ENCODE results near the gene FNDC10. TPM values are rescaled to one million over a fixed set of nuclear protein-coding genes. Genes with fewer than 3 reads are reported as not detected.
"Not testable (repeated sequence)": the region's sequence is repeated elsewhere in the genome, so short reads cannot be mapped to it uniquely, and the experiment has no call there.

FNDC10 gene
- total RNA-seq, 1 experiment from 2014 or later: 15.2 TPM

DNA sequence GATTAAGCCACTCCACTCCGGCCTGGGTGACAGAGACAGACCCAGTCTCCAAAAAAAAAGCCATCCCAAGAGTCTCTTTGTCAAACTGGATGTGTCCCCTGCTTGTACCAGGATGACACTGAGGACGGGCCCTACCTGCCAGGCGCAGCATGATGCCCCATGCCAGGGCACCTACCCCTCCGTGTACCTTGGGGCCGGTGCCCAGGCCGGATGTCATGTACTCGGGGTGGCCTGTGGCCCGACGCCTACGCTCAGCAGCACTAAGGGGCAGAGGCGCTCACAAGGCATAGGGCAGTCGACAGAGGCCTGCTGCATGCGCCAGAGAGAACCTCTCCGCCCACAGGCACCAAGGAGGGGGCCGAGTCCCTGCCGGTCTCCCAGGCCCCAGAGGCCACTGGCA, 39.4 kb upstream of the FNDC10 start:
- H4K20me1 ChIP-seq (ENCODE audit: control insufficient read depth, insufficient read depth, insufficient read length); H3K4ac ChIP-seq (ENCODE audit: low read depth, low read length); H2BK120ac ChIP-seq (ENCODE audit: low read depth, low read length, poor library complexity, severe bottlenecking); H3K23me2 ChIP-seq (ENCODE audit: insufficient read length, low read depth, low read length, poor library complexity, severe bottlenecking); H3K79me1 ChIP-seq (ENCODE audit: insufficient read depth, low read depth, low read length, poor library complexity, severe bottlenecking); H3K27me3 ChIP-seq (ENCODE audit: insufficient read depth, low read length); H2BK15ac ChIP-seq (ENCODE audit: low read depth, low read length); H3K4me3 Mint-ChIP-seq; H3K27ac ChIP-seq (ENCODE audit: insufficient read length, low read depth, low read length); H2BK5ac ChIP-seq (ENCODE audit: insufficient read length, low read length); H3K9ac ChIP-seq (ENCODE audit: extremely low read depth, insufficient read length, low read length); H3K4me1 ChIP-seq (ENCODE audit: insufficient read depth, low read length); H3K27ac Mint-ChIP-seq; H3K4me1 Mint-ChIP-seq; H3K56ac ChIP-seq (ENCODE audit: insufficient read length, low read depth, low read length); H3K9me3 Mint-ChIP-seq; H2AK5ac ChIP-seq (ENCODE audit: insufficient read length, low read length); H2BK12ac ChIP-seq (ENCODE audit: insufficient read length, low read depth, low read length); H2AFZ ChIP-seq (ENCODE audit: low read length); H4K8ac ChIP-seq (replicated peaks; ENCODE audit: insufficient read length, low read depth, low read length); H3K27me3 Mint-ChIP-seq (ENCODE audit: low read depth); H3K14ac ChIP-seq (ENCODE audit: insufficient read depth, low read length); H3K79me2 ChIP-seq (ENCODE audit: insufficient read depth, low read length); H3K23ac ChIP-seq (ENCODE audit: insufficient read length, low read depth, low read length); H3T11ph ChIP-seq (ENCODE audit: low read length); H3K18ac ChIP-seq (ENCODE audit: insufficient read length, low read depth, low read length); H3K9me3 ChIP-seq (ENCODE audit: control insufficient read depth, low read depth, low read length); H3K4me2 ChIP-seq (ENCODE audit: insufficient read depth, insufficient read length, low read length); DNase-seq; H4K91ac ChIP-seq (ENCODE audit: insufficient read length, low read depth, low read length); H2BK20ac ChIP-seq (ENCODE audit: low read depth, low read length, poor library complexity, severe bottlenecking); H4K5ac ChIP-seq (ENCODE audit: insufficient read length, low read depth, low read length): not testable (repeated sequence)
- WGBS (ENCODE audit: extremely low coverage, insufficient read length, low lambda C conversion rate): no CpG with 5 or more reads among the region's 16 CpGs
- H3K36me3 Mint-ChIP-seq (ENCODE audit: insufficient read depth in 1 of 3, low read depth in 3 of 3): peaks cover 5 to 12% (median 9%) of the 10 kb centered on the region in 3 experiments; a peak in 5 of 7 replicates

DNA sequence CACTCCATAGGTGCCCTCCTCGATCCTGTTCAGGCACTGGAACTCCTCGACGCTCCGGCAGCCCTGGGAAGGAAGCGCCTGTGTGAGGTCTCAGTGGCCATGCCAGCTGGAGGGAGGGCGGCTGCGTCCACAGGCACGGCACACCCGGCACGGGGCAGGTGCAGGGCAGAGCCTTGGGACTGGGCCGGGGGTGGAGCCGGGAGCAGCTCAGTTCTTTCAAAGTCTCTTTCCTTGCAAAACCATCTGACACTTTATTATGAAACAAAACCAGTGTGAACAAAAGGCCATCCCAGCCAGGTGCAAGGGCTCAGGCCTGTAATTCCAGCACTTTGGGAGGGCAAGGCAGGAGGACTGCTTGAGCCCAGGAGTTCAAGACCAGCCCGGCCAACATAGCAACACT, 38.6 kb upstream of the FNDC10 start:
- H3K23ac ChIP-seq (ENCODE audit: insufficient read length, low read depth, low read length); H2BK5ac ChIP-seq (ENCODE audit: insufficient read length, low read length); H2AK5ac ChIP-seq (ENCODE audit: insufficient read length, low read length); H4K91ac ChIP-seq (ENCODE audit: insufficient read length, low read depth, low read length); H3K27ac Mint-ChIP-seq; H3K4me1 ChIP-seq (ENCODE audit: insufficient read depth, low read length); H3K4me2 ChIP-seq (ENCODE audit: insufficient read depth, insufficient read length, low read length); H3K27me3 ChIP-seq (ENCODE audit: insufficient read depth, low read length); H3K9ac ChIP-seq (ENCODE audit: extremely low read depth, insufficient read length, low read length); H2BK12ac ChIP-seq (ENCODE audit: insufficient read length, low read depth, low read length); H3K9me3 ChIP-seq (ENCODE audit: control insufficient read depth, low read depth, low read length); H4K8ac ChIP-seq (replicated peaks; ENCODE audit: insufficient read length, low read depth, low read length); H2BK120ac ChIP-seq (ENCODE audit: low read depth, low read length, poor library complexity, severe bottlenecking); H2BK20ac ChIP-seq (ENCODE audit: low read depth, low read length, poor library complexity, severe bottlenecking); H3T11ph ChIP-seq (ENCODE audit: low read length); H4K20me1 ChIP-seq (ENCODE audit: control insufficient read depth, insufficient read depth, insufficient read length); H3K9me3 Mint-ChIP-seq; H2BK15ac ChIP-seq (ENCODE audit: low read depth, low read length); H2AFZ ChIP-seq (ENCODE audit: low read length); H3K18ac ChIP-seq (ENCODE audit: insufficient read length, low read depth, low read length); H4K5ac ChIP-seq (ENCODE audit: insufficient read length, low read depth, low read length); H3K4ac ChIP-seq (ENCODE audit: low read depth, low read length); H3K56ac ChIP-seq (ENCODE audit: insufficient read length, low read depth, low read length); DNase-seq; H3K79me2 ChIP-seq (ENCODE audit: insufficient read depth, low read length); H3K79me1 ChIP-seq (ENCODE audit: insufficient read depth, low read depth, low read length, poor library complexity, severe bottlenecking); H3K27ac ChIP-seq (ENCODE audit: insufficient read length, low read depth, low read length); H3K4me3 Mint-ChIP-seq; H3K14ac ChIP-seq (ENCODE audit: insufficient read depth, low read length); H3K27me3 Mint-ChIP-seq (ENCODE audit: low read depth); H3K4me1 Mint-ChIP-seq; H3K23me2 ChIP-seq (ENCODE audit: insufficient read length, low read depth, low read length, poor library complexity, severe bottlenecking): not testable (repeated sequence)
- peaks cover 5 to 12% (median 9%) of the 10 kb centered on the region in 3 experiments; a peak in 5 of 7 replicates for H3K36me3 Mint-ChIP-seq (ENCODE audit: insufficient read depth in 1 of 3, low read depth in 3 of 3)
- WGBS (ENCODE audit: extremely low coverage, insufficient read length, low lambda C conversion rate): no CpG with 5 or more reads among the region's 13 CpGs
